GM23248 (cell line): Measurements from ENCODE around the gene HTT.

Source experiments
- EZH2 ChIP-seq: fragments of 200-600 bp; sonication (generic); IDR thresholded peaks from 2 replicates; pipeline ENCODE4 v1.6.1; 2018; ENCODE audit warnings: antibody characterized with exemption, mild to moderate bottlenecking; ENCODE audit not compliant: insufficient read depth, poor library complexity, severe bottlenecking
- EZH2phosphoT487 ChIP-seq: fragments of 200-600 bp; sonication (generic); IDR thresholded peaks from 2 replicates; pipeline ENCODE4 v1.6.1; 2018; ENCODE audit warnings: antibody characterized with exemption, moderate library complexity, mild to moderate bottlenecking, low read depth; ENCODE audit not compliant: insufficient read depth

DNA sequence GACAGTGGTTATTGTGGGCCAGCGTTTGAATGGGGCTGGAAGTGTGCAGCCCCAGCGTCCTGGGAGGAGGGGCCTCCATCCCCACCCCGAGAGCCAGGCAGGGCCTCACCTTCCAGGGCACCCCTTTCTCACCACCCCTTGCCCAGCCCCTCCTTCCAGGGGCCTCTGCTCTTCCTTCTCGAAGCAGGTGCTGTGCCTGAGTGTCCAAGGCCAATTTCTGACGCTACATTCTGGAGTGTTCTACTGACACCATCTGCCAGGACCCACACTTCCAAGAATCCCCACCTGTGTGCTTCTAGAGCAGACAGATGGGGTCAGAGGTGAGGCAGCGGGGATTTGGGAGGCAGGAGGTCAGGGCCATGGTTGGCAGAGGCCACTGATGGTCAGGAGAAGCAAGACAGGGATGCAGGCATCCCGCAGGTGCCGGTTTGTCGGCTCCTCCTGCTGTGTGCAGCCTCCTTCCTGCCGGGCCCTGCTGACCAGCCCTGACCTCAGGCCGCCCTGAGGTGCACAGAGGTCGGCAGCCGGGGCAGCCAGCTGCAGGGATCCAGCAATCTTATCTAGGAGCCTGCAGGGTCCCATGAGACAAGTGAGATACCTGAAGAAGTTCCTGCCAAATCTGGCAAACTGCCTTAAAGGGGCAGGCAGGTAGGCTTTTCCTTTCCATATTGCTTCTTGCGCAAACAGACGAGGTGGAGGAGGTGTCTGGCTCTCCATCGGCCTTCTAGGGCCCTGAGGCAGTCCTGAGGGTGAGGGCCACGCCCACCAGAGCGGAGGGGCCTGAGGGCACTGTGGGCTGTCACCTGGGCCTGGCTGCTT is 193.3 kb downstream of the HTT start:
- no peak for TF ChIP-seq EZH2
- no peak for TF ChIP-seq EZH2phosphoT487
